Kidney (tissue), 14 donors: Measurements from ENCODE around the gene FARP2. TPM values are rescaled to one million over a fixed set of nuclear protein-coding genes. Genes with fewer than 3 reads are reported as not detected.
"Not testable (repeated sequence)": the region's sequence is repeated elsewhere in the genome, so short reads cannot be mapped to it uniquely, and the experiment has no call there.

Source experiments
- DNase-seq, 5 donors: peaks; one replicate each; pipeline ENCODE4 v3.0.0-alpha.2; 2013 to 2020
- FAIRE-seq: peaks from 2 replicates; lab custom pipeline; 2012; peaks lifted over from hg19 to GRCh38; lab: Jason Lieb, UNC
- H3K27ac ChIP-seq, 2 donors: one replicate each; pipeline ENCODE4 v1.7.0; 2013; ENCODE audit warnings: low read depth in 2 of 2, low read length in 2 of 2, inconsistent platforms in 1 of 2
- H3K27me3 ChIP-seq: one replicate; pipeline ENCODE4 v1.7.1; 2013; ENCODE audit warnings: low read length, inconsistent platforms; ENCODE audit not compliant: control insufficient read depth, insufficient read depth
- H3K36me3 ChIP-seq, 3 donors: one replicate each; pipeline versions ENCODE4 v1.7.0 to v1.7.1; 2013; ENCODE audit warnings: low read length in 3 of 3, control low read depth in 1 of 3, inconsistent platforms in 1 of 3; ENCODE audit not compliant: insufficient read depth in 3 of 3, control insufficient read depth in 2 of 3
- H3K4me1 ChIP-seq, 3 donors: one replicate each; pipeline versions ENCODE4 v1.7.0 to v1.7.1; 2013; ENCODE audit warnings: low read length in 3 of 3, inconsistent platforms in 1 of 3, low read depth in 1 of 3; ENCODE audit not compliant: control insufficient read depth in 2 of 3, insufficient read depth in 2 of 3
- H3K4me3 ChIP-seq, 3 donors: one replicate each; pipeline versions ENCODE4 v1.7.0 to v1.8.1; 2013; ENCODE audit warnings: low read length in 3 of 3, control low read depth in 1 of 3, inconsistent platforms in 1 of 3
- H3K9ac ChIP-seq, 3 donors: one replicate each; pipeline versions ENCODE4 v1.7.0 to v1.7.1; 2013; ENCODE audit warnings: low read length in 3 of 3, control low read depth in 1 of 3, inconsistent platforms in 1 of 3
- H3K9me3 ChIP-seq, 3 donors: one replicate each; pipeline versions ENCODE4 v1.7.0 to v1.7.1; 2013; ENCODE audit warnings: low read length in 3 of 3, control low read depth in 1 of 3, inconsistent platforms in 1 of 3; ENCODE audit not compliant: control insufficient read depth in 2 of 3, insufficient read depth in 1 of 3
- CTCF ChIP-seq: IDR thresholded peaks from 3 replicates; pipeline ENCODE4 v1.5.1; 2012; ENCODE audit warnings: mild to moderate bottlenecking, moderate library complexity, borderline replicate concordance; ENCODE audit not compliant: insufficient read depth; ENCODE audit errors: extremely low read depth
- intact Hi-C: fragments of 100-400 bp; cut with DNase I; formaldehyde crosslinking; loops from one replicate; pipeline ENCODE4 v1.11.1; 2022
- polyA plus RNA-seq: library from polyadenylated mRNA; stranded (reverse); fragments of 350-450 nt; fragmentation: Illumina TruSeq; extraction: RNeasy Lipid Tissue Mini Kit (QIAGEN cat#74804); gene quantifications from one replicate; pipeline ENCODE4 v1.2.3, GENCODE V29; 2014; ENCODE audit warnings: low read depth, low replicate concordance; ENCODE audit not compliant: insufficient read depth
- total RNA-seq: library from RNA; stranded (reverse); fragmentation: NEBNext Ultra II Directional; extraction: Animal tissue kit (Norgen Biotek cat#: 25700); gene quantifications from one replicate; pipeline ENCODE4 v1.2.1, GENCODE V29; 2021
- donor health status: control.
- donor health status: control.
- donor health status: control.
- donor health status: control.
- donor health status: control.
- donor health status: DM: yes; HTN: yes; CAD: no.
- donor health status: Normal renal cell carcinoma (clear cell type).

FARP2 gene
- total and polyA plus RNA-seq, 2 donors from 2014 or later = 20.3 to 50.5 TPM

- Histone ChIP-seq H3K27me3 (no peaks in the 10 kb centered on the region), H3K36me3 (peaks cover 0 to 6% (median 0%) of the 10 kb centered on the region in 3 donors), H3K4me1 (peaks cover 0 to 3% (median 0%) of the 10 kb centered on the region in 3 donors), H3K9me3 (no peaks in the 10 kb centered on the region), H3K27ac (no peak overlapping the region), H3K4me3 (no peak overlapping the region), H3K9ac (no peak overlapping the region)
- FAIRE-seq (no peak), DNase-seq (no peak)
- no peak for TF ChIP-seq CTCF
- intact Hi-C loops = no loop called here
Observed at GRCh38 chr2:241393524-241394196, 37.6 kb downstream of the FARP2 start.

GRCh38 chr2:241396809-241397208 lies 40.7 kb downstream of the FARP2 start:
- H3K9me3 ChIP-seq, intact Hi-C loops, H3K27ac ChIP-seq, H3K27me3 ChIP-seq, H3K4me1 ChIP-seq, H3K36me3 ChIP-seq, DNase-seq, H3K9ac ChIP-seq, FAIRE-seq, H3K4me3 ChIP-seq: not testable (repeated sequence)

- Histone ChIP-seq H3K9me3 (no peaks in the 10 kb centered on the region), H3K4me1 (peaks cover 0 to 8% (median 4%) of the 10 kb centered on the region in 3 donors), H3K27ac (no peak overlapping the region), H3K4me3 (no peak overlapping the region), H3K27me3 (no peaks in the 10 kb centered on the region), H3K9ac (no peak overlapping the region), H3K36me3 (peaks cover 0 to 4% (median 0%) of the 10 kb centered on the region in 3 donors)
- TF ChIP-seq CTCF = no peak
- no peak for DNase-seq
- FAIRE-seq = no peak
- intact Hi-C loops = no loop called here
Observed at GRCh38 chr2:241399941-241400922, 44.1 kb downstream of the FARP2 start.

GRCh38 chr2:241408849-241409248 lies 52.8 kb downstream of the FARP2 start:
- Histone ChIP-seq H3K9me3 (no peaks in the 10 kb centered on the region), H3K27ac (no peak overlapping the region), H3K27me3 (no peaks in the 10 kb centered on the region), H3K9ac (no peak overlapping the region), H3K36me3 (peaks cover 4 to 39% (median 12%) of the 10 kb centered on the region in 3 donors), H3K4me1 (no peaks in the 10 kb centered on the region), H3K4me3 (no peak overlapping the region)
- DNase-seq = no peak
- no peak for TF ChIP-seq CTCF
- intact Hi-C loops = no loop called here
- FAIRE-seq = no peak
